Adrenal gland (tissue), 12 donors: ENCODE data around the gene CLEC16A. TPM values are rescaled to one million over a fixed set of nuclear protein-coding genes. Genes with fewer than 3 reads are reported as not detected.

ENCODE experiments used
- DNase-seq, 7 donors: peaks; one replicate each; pipeline ENCODE4 v3.0.0-alpha.2; 2019 to 2020
- H3K27ac ChIP-seq, 5 donors: fragments of 200-600 bp; sonication (generic) in 4 of 5; 1 replicate in 3 of 5; 2 replicates in 2 of 5; pipeline versions ENCODE4 v1.5.1 to v1.8.0; 2016 to 2020; ENCODE audit warnings: mild to moderate bottlenecking in 1 of 5
- H3K27me3 ChIP-seq: fragments of 200-600 bp; 2 replicates; pipeline ENCODE4 v1.8.0; 2021
- H3K36me3 ChIP-seq, 2 donors: fragments of 200-600 bp; replicated peaks in 1 of 2; 1 replicate in 1 of 2; 2 replicates in 1 of 2; pipeline versions ENCODE4 v1.5.1 to v1.8.0; 2018 to 2022
- H3K4me1 ChIP-seq, 2 donors: fragments of 200-600 bp; replicated peaks in 1 of 2; 1 replicate in 1 of 2; 2 replicates in 1 of 2; pipeline versions ENCODE4 v1.5.1 to v1.8.0; 2018 to 2021
- H3K4me3 ChIP-seq, 4 donors: fragments of 200-600 bp; sonication (generic) in 3 of 4; one replicate each; pipeline ENCODE4 v1.5.1; 2016 to 2018
- H3K9me3 ChIP-seq, 3 donors: fragments of 200-600 bp; sonication (generic) in 1 of 3; replicated peaks in 1 of 3; 1 replicate in 2 of 3; 2 replicates in 1 of 3; pipeline versions ENCODE4 v1.5.1 to v1.8.0; 2016 to 2021
- CTCF ChIP-seq, 6 experiments: fragments of 450-650 bp in 4 of 6; fragments of 200-600 bp in 2 of 6; sonication (generic) in 1 of 6; IDR thresholded peaks; 1 replicate in 5 of 6; 2 replicates in 1 of 6; pipeline versions ENCODE4 v1.5.1 to v1.8.0; 2016 to 2021; ENCODE audit warnings: antibody characterized with exemption in 6 of 6, mild to moderate bottlenecking in 2 of 6, moderate library complexity in 1 of 6
- POLR2A ChIP-seq, 2 donors: fragments of 450-650 bp; IDR thresholded peaks; one replicate each; pipeline ENCODE4 v1.6.1; 2017; ENCODE audit warnings: antibody characterized with exemption in 2 of 2, mild to moderate bottlenecking in 2 of 2, moderate library complexity in 1 of 2
- WGBS, 4 donors: extraction: QIAGEN DNeasy Blood & Tissue Kit in 2 of 4; methylation state at CpG; one replicate each; pipeline versions ENCODE4 v1.1.5 to v1.1.7; 2013 to 2017; 5-methylcytosine and 5-hydroxymethylcytosine counted together
- intact Hi-C, 2 donors: fragments of 100-400 bp; cut with DNase I; formaldehyde crosslinking; loops; one replicate each; pipeline versions ENCODE4 v1.14.1 to v1.15.0; 2022 to 2023
- polyA plus RNA-seq, 3 donors: library from polyadenylated mRNA; stranded (reverse); fragments of 200-250 nt in 2 of 3; fragments of 350-450 nt in 1 of 3; fragmentation: Illumina TruSeq in 1 of 3; extraction: RNeasy Lipid Tissue Mini Kit (QIAGEN cat#74804) in 1 of 3; gene quantifications; one replicate each; pipeline ENCODE4 v1.2.3, GENCODE V29; 2013 to 2014
- total RNA-seq, 9 donors: library from RNA; depleted of rRNA in 4 of 9; stranded (reverse); fragments of >200 nt in 4 of 9; fragments of 120-200 nt in 1 of 9; fragmentation: NEBNext Ultra II Directional in 1 of 9; extraction: Animal tissue kit (Norgen Biotek cat#: 25700) in 1 of 9; gene quantifications; one replicate each; pipeline versions ENCODE4 v1.1.0 to v1.2.4, GENCODE V29; 2013 to 2023
- donor health status: healthy with polysubstance abuse.
- donor health status: Bipolar disorder and iron deficiency.
- donor health status: DM: yes; HTN: yes; CAD: no.
- donor health status: DM: no; HTN: no; CAD: no.
- donor health status: DM: no; HTN: no; CAD: no.
- donor health status: DM: yes; HTN: yes; CAD: no.

The CLEC16A gene
- total and polyA plus RNA-seq, 12 donors, result 14.0 to 37.2 (median 27.6) TPM

DNA sequence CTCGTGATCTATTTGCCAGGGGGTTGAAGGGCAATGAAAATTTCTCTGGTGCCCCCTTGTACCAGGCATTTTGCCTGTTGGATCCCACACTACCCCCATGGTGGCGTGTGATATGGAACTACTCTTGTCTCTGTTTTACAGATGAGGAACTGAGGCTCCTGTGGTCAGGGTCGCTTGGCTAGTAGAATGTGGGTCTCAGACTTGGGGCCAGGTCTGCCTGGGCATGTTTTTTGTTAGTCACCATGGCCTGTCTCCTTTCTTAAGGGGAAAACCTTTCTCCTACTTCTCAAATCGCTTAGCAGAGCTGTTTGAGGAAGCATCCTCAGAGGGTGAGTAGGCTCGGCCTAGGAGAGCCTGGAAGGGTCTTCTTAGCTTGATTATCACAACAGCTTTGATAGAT, 51.2 kb downstream of the CLEC16A start:
- no peak for TF ChIP-seq CTCF (IDR thresholded peaks at IDR 0.05)
- Histone ChIP-seq H3K27ac (no peak overlapping the region), H3K4me3 (no peak overlapping the region), H3K27me3 (no peaks in the 10 kb centered on the region), H3K9me3 (no peaks in the 10 kb centered on the region), H3K4me1 (peaks cover 5 to 9% of the 10 kb centered on the region in 2 donors), H3K36me3 (no peaks in the 10 kb centered on the region)
- DNase-seq, result no peak
- 83 to 86% (median 85%) methylated on average over 5 of the region's 5 CpGs for WGBS, 4 donors
- intact Hi-C loops, result no loop called here

DNA sequence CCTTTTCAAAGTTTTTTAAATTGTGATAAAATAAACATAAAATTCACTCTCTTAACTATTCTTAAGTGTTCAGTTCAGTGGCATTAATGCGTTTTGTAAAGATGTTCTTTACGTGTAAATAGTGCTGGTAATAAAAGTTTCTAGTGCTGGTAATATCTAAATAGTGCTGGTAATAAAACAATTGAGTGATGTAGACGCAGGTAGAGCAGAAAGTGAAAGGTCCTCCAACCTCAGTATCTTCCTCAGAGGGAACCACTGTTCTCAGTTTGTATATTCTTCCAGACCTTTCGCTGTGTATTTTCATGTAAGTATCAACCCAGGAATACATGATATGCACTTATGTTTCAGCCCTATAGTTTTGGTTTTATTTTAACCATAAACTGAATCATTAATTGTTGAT, 53.1 kb downstream of the CLEC16A start:
- H3K36me3 ChIP-seq, result peaks cover 0 to 3% of the 10 kb centered on the region in 2 donors
- TF ChIP-seq POLR2A (IDR thresholded peaks at IDR 0.05) (no peak), CTCF (IDR thresholded peaks at IDR 0.05) (no peak)
- no peaks in the 10 kb centered on the region for H3K27me3 ChIP-seq
- H3K9me3 ChIP-seq, result no peaks in the 10 kb centered on the region
- no peak overlapping the region for H3K27ac ChIP-seq
- 92 to 99% (median 93%) methylated on average over 4 of the region's 4 CpGs for WGBS, 4 donors
- no peak for DNase-seq
- H3K4me3 ChIP-seq, result no peak overlapping the region
- intact Hi-C loops, result no loop called here
- peaks cover 0 to 5% of the 10 kb centered on the region in 2 donors for H3K4me1 ChIP-seq

GRCh38 chr16:10999300-10999699, 54.9 kb downstream of the CLEC16A start:
- Histone ChIP-seq H3K36me3 (peaks cover 0 to 14% of the 10 kb centered on the region in 2 donors), H3K4me3 (no peak overlapping the region), H3K9me3 (no peaks in the 10 kb centered on the region), H3K4me1 (no peaks in the 10 kb centered on the region), H3K27ac (no peak overlapping the region), H3K27me3 (no peaks in the 10 kb centered on the region)
- intact Hi-C loops, result no loop called here
- no peak for TF ChIP-seq CTCF (IDR thresholded peaks at IDR 0.05)
- no peak for TF ChIP-seq POLR2A (IDR thresholded peaks at IDR 0.05)
- 82 to 90% (median 86%) methylated on average over 3 of the region's 3 CpGs for WGBS, 4 donors
- DNase-seq, result no peak

DNA sequence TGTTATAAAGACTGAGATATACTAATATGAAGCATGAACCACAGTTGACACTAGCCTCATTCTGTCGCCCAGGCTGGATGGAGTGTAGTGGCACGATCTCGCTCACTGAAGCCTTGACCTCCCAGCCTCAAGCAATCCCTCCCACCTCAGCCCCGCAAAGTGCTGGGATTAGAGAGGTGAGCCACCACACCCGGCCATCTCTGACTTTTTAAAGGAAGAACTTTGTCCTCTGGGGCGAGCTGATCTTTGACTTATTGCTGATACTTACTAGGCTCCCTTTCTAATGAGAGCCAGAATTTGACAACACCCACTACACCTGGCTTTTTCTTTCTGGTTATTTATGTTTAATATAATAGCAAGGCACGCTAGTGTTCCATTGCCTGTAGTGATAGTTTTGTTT, 57.2 kb downstream of the CLEC16A start:
- H3K4me3 ChIP-seq, result no peak overlapping the region
- H3K9me3 ChIP-seq, result no peaks in the 10 kb centered on the region
- intact Hi-C loops, result no loop called here
- DNase-seq, result no peak
- no peak overlapping the region for H3K27ac ChIP-seq
- 88 to 93% (median 91%) methylated on average over 7 of the region's 7 CpGs for WGBS, 4 donors
- H3K27me3 ChIP-seq, result no peaks in the 10 kb centered on the region
- H3K4me1 ChIP-seq, result peaks cover 0 to 5% of the 10 kb centered on the region in 2 donors
- H3K36me3 ChIP-seq, result peaks cover 0 to 15% of the 10 kb centered on the region in 2 donors
- TF ChIP-seq POLR2A (IDR thresholded peaks at IDR 0.05), result no peak
- TF ChIP-seq CTCF (IDR thresholded peaks at IDR 0.05), result no peak
